CD4-positive, alpha-beta T cell treated with Interleukin-4 for 4 hours (primary cell): ENCODE measurements around the gene DLGAP5.

Experiments used
- DNase-seq: peaks from one replicate; pipeline ENCODE4 v3.0.0-alpha.2; 2020

Gene DLGAP5

DNA sequence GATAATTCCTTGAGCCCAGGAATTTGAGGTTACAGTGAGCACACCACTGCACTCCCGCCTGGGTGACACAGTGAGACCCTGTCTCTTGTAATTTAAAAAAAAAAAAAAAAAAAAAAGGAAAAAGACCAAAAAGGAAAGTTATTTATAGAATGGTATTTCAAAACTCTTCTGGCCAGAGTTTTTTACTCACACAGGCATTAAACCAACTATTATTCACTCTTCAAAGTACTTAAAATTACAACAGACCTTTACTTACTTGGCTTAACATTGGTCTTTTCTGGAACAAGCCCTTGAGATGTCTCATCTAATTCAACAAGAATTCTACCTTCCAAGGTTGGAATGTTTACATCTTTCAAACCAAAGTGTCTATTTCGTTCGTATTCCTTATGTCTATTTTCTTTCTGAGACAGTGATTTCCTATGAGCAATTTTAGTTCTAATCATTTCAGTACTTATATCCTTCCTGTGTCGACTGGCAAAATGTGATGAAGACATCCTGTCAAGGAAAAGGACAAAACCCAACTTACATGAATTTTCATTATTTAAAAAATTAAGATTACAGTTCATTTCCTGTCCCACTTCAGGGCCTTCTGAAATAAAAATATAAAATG is 2.6 kb downstream of the DLGAP5 start:
- DNase-seq = no peak

DNA sequence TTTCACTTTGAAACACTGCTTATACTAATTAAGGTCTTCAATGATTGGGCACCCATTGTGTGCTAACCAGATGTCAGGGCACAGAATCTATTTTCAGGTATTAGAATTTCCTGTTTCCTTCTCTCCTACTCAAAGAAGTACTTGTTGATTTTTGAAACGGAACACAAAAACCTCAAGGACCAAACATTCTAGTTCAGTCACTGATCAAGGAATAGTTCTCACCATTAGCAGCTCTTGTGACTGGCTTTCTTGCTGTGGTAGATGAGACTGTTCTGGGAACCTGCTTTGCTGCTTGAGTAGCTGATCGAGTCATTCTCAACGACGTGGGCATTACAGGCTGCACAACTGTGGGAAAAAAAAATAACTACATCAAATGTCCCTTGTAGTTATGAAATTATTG is 11.0 kb downstream of the DLGAP5 start:
- peak; percentile 10 for DNase-seq

DNA sequence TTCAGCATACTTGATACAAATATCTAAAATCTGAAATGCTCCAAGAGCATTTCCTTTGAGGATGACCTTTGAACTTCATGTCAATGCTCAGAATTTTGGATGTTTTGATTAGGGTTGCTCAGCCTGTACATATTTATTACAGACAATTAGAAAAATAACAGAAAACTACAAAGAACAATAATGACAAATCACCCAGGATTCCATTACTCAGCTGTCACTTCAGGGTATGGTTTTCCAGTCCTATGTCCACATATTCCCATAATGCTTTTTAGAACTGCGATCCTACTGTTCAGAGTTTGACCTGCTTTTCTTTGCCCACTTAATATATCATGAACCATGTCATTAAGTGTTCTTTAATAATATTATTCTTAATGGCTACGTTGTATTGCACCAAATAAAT is 11.4 kb downstream of the DLGAP5 start:
- DNase-seq = no peak

DNA sequence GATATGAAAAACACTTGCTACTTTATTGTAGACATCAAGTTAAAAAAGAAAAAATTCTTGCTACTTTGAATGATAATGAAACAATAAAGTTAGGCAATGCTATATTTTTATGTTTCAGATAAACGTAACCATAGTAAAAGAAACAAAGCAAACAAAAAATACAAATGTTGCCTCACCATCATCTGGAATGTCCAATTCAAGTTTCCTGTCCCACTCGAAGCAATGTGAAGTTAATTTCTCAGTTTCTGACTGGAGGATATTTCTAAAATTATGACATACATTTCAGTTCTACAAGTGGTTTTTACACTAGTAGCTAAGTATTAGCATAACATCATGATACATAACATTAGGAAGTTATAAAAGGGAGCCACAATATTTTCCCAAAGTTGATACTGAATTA is 20.9 kb downstream of the DLGAP5 start:
- no peak for DNase-seq

DNA sequence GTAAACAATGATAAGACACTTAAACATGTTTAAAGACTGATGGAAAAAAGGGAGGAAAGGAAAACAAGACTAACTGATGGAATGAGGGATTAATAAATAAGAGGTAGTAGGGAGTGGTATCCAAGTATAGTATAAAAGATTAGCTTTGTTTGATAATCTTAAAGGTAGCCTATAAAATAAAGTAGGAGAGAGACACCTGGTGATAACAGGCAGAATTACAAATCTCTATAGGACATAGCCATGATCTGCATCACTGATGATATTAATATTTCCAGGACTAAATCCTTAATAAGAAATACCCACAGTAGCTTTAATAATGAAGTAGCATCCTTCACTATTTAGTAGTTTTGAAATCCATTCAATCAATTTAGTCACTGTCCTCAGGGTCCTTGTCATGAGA is 30.4 kb downstream of the DLGAP5 start:
- DNase-seq = peak; percentile 69

DNA sequence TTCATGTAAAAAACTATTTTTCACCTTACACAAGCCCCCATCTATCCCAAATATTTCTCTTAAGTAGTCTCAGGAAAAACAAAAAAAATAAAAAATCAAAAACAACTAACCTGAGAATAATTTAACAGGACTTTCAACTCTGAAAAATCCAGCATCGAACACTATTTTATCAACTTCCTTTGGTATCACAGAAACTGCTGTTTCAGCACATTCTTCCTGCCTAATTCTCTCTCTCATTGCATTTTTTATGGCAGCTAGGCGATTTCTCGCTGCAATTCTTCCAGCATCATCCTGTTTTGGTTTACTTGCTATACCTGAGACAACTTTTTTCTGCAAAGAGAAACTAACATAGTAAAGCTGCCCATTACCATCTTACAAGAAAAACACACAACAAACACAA is 33.0 kb downstream of the DLGAP5 start:
- no peak for DNase-seq

DNA sequence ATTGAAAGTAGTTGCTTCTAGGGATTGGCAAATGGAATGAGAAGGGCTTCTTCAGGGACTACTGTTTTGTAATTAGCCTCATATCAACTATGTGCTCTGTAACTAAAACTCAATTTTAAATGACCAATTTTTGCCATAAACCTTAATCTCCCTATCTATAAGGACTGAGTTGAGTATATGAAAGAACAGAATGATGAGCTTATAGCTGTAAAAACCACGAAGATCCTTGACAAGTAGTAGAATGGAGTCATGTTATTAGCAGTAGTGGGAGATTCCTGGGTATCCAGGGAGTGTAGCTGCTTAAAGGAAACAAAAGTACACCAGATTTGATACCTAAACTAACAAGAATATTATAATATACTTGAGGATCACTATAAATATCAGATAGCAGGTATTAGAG is 34.3 kb downstream of the DLGAP5 start:
- DNase-seq = no peak

DNA sequence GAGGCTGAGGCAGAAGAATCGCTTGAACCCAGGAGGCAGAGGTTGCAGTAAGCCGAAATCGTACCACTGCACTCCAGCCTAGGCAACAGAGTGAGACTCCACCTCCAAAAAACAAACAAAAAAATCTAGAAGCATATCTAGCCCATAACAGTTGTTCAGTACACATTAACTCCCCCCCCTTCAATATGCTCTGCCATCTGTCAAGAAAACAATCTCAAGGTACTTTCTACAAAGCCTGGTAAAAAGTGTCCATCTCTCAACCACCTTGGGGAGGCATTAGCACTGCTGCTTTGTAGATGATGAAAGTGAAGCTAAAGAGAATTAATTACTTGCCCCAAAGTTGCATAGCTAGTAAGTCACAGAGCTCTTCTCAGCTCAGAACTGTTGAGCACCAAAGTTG is 37.4 kb downstream of the DLGAP5 start:
- DNase-seq = no peak

DNA sequence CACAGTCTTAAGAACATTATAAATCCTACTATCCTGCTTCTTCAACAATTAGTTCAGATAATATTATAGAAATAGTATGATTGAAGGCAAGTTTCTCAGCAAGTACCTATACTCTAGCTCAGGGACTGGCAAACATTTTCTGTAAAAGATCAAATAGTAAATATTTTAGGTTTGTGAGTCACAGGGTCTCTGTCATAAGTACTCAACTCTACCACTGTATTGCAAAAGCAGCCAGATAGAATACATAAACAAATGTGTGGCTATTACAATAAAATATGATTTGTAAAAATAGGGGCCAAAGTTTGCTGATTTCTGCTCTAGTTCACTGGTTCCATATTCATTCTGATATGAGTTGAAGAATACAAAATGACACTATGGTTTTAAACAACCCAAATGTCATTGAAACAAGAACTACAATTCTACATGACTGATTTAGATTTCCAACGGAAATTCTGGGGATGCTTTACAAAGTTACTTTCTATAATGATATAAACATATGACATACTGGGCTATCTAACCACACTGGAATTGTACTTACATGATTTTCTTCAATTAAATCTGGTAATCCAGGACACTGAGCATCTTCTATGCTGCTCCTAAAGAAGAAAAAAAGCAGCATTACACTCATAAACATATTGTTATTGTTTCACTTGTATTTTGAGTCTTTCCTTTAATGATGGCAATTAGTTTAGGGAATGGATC is 39.2 kb downstream of the DLGAP5 start:
- no peak for DNase-seq

DNA sequence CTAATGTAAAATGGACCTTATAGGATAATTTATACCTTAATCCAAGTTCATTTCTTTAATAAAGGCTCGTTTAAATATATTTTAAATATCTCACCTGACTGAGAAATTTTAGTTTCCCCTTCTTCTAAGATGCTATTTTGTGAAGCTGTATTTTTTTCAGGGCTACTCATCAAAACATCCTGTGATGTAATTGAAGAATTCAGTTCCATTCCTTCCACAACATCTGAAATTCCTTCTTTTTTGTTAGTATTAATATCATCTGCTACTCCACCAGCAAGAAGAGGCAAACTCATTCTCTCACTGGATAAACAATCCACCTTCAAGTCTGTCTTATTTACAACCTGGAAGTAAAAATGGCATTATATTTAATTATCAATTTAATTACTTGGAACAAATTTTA is 39.8 kb downstream of the DLGAP5 start:
- no peak for DNase-seq

DNA sequence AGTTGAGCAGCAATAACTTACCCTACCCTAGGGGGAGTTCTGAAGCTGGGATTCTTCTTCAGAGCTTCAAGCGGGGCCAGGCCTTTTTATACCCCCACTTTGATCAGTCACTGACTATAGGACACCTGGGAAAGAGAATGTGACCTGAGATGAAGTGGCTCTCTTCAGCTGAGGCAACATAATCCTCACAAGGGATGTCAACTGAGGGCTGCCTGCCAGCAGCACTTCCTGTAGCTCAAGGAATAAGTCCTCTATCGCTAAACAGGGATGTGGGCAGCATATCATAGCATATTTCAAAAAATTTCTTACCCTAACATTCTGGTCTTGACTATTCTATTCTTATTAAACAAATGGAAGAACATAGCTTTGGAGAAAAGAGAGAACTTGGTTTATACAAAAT is 45.0 kb downstream of the DLGAP5 start:
- no peak for DNase-seq

DNA sequence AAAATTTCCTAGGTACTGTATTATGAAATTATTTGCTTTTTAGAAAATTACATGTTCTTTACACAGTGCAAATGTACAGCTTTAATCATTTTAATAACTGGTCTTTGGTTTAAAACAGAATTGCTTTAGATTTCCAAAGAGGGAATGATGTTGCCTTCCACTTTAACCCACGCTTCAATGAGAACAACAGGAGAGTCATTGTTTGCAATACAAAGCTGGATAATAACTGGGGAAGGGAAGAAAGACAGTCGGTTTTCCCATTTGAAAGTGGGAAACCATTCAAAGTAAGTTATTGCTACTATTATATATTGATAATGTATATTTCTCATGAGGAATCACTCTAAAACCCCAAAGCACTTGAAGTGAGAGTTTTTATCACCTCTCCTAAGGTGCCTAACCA is 48.9 kb downstream of the DLGAP5 start:
- no peak for DNase-seq

DNA sequence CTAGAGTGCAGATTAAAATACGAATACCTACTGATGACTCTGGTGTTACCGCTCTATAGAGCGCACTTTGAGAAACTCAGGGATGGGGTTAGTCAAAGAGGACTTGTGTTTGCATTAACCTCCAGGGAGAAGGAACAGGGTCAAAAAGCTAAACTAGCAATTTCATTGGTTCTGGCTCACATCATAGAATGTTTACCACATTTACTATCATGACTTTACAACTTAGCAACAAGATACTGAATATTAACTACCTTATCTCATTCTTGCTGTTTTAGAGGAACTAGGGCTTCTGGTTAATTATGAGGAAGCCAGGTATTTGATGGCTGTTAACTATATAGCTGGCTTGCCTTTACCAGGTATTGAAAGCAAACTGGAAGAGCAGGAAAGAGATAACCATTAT is 49.6 kb downstream of the DLGAP5 start:
- no peak for DNase-seq

DNA sequence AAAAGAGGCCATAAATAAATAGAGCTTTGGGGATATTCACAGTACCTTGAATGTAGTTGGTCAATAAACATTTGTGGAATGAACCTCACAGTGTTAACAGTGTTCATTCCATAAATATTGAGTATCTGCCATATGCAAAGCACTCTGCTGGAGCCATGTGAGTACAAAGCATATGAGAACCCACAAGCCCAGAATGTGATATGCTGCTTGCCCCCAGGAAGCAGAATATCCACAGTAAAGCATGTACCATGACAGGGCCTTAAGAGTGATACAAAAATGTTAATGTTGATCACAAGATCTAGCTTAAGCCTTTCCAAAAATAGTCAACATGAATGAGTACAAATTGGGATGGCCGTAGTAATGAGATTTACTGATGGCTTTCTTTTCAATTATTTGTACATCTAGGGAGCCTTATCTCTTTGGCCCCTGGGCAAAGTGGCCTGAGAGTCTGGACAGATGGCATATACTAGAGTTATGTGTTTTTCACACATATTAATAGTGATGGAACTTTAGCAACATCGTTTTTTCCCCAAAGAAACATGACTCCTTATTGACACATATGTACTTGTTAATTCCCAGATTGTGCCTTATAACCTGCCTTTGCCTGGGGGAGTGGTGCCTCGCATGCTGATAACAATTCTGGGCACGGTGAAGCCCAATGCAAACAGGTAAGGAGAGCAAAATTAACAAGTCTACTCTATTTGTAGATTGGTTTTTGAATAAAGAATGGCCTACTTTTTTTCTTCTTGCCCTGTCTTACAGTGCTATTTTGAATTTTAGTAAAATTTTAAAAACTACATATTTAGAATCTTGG is 51.5 kb downstream of the DLGAP5 start:
- DNase-seq = no peak

DNA sequence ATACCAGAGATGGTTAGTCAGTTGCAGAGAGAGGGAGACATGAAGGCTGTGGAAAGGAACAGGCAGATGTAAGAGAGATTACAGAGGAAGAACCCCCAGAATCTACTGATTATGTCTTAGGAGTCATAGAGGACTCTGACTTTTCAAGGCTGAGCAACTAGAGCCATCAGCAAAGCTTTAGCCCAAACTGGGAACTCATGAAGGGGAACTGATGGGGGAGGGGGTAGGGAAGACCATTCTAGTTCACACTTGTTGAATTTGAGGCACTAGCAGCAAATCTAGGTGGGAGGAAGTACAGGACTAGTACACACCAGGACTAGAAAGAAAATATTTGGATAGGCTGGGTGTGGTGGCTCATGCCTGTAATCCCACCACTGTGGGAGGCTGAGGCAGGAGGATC is 52.2 kb downstream of the DLGAP5 start:
- no peak for DNase-seq

DNA sequence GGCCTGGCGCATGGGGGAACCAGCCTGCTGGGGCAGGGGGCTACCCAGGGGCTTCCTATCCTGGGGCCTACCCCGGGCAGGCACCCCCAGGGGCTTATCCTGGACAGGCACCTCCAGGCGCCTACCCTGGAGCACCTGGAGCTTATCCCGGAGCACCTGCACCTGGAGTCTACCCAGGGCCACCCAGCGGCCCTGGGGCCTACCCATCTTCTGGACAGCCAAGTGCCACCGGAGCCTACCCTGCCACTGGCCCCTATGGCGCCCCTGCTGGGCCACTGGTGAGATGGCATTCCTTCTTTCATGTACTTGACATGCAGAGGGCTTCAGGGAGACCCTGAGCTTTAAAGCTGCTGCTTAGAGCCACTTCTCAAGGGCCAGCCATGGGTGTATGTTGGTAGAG is 53.3 kb downstream of the DLGAP5 start:
- DNase-seq = no peak

DNA sequence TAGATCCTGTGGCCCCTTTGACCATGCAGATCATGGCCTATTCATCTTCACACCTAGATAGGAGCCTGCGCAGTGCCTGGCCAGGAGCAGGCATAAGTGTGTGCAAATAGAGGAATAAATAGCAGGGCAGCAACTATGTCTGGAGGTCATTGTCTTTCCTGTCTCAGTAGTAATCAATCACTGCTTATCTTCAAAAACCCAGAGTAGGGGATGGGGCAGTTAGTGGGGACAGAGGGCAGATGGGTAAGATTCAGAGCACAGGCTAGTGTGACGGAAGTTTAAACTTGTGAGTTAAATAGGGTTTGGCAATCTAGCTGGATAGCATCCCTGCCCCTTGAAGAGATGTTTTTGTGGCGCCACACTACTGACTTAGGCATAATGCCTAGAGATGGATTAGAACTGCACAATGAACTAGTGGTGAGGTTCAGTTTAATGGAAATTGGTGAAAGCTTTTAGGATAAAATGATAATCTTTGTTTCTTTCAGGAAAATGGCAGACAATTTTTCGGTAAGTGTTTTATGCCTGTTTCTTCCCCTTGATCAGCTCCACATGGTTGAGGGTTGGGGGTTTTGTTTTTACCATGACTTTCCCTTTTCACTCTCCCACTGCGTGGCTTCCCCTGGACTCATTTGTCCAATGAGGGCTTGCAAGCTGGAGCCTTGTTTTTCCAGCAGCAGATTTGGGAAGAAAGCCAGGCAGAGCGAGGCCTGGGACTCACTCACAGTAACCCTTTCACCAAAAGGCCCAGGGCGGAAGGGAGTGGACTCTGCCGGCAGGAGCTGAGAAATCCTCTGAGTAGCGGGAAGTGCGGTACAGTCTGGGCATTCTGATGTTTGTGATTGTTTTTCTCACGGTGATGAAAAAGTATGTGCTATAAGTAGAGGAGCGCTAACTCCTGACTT is 54.2 kb downstream of the DLGAP5 start:
- no peak for DNase-seq

DNA sequence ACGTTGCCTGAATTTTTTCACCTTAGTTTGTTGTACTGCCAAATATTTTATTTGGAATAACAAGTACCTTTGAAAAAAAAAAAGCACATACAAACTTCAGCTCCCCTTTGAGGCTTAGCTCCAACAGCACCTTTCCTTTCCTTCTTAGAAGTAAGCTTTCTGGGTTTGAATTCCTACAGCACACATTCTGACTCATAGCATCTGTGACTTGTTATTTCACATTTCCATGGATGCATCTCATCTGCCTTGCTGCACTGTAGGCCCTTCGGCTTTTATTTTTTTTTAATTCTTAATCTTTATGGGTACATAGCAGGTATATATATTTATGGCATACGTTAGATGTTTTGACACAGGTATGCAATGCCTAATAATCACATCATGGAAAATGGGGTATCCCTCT is 55.1 kb downstream of the DLGAP5 start:
- DNase-seq = no peak

DNA sequence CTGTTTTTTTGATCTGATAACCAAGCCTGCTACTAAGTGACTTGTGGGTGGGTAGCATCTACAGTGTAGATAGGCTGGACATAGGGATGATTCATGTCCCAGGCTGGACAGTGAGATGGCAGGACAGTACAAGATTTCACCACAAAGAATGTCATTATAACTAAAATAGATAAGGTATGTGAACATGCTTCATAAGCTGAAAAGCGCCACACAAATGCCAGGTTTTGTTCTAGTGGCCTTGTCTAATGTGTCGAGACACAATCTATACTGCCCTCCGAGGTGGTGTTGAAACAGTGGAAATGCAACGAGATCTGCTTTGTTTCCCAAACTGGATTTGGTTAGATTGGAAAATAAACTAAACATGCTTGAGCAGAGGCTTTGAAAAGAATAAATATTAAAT is 58.0 kb downstream of the DLGAP5 start:
- DNase-seq = no peak

DNA sequence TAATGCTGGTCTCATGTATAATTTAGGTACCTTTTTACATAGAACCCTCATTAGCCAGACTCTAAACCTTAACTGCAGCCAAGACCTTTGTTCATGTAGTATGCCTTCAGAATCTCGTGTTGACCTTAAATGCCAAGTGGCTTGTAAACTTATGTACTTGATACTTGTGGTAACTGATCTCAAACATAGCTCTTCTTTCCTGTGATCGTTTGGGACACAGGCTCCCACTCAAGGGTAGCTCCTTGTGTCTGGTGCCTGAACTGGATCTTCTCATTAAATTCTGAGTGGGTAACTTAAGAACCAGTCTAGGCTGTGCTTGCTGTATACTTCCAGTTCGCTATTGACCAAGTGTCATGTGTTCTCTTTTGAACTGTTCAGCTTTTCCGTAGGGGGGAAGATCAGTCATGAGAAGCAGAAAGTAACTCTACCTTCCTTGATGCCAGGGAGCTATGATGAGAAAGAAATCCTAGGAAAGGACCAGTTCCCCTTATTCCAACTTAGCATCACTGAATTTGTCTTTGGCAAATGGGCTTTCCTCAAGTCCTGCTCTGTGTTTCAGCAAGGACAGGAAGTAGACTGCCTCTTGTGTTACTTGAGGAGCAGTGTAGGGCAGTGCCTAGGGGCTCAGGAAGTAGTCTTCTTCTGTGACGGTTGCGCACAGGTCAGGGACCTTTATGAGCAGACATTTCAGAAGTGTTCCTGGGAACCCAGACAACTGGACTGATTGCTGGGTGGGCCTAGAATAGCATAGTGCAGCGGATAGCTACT is 59.8 kb downstream of the DLGAP5 start:
- no peak for DNase-seq

DNA sequence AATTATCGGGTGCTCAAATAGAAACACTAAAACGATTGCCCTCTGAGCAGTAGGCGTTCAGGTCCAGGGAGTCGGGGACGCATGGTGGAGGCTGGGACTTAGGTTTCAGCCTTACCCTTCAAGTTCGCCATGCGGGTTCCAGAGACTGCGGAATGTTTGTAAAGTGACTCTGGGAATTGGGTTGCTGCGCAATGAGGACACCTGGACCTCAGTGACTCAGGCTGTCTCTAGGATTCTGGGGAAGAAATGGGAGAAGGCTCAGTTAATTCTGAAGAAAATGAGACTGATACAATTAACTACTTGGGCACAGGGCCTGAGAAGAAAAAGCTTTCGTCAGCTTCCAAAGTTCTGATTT is 61.2 kb downstream of the DLGAP5 start:
- DNase-seq = no peak

DNA sequence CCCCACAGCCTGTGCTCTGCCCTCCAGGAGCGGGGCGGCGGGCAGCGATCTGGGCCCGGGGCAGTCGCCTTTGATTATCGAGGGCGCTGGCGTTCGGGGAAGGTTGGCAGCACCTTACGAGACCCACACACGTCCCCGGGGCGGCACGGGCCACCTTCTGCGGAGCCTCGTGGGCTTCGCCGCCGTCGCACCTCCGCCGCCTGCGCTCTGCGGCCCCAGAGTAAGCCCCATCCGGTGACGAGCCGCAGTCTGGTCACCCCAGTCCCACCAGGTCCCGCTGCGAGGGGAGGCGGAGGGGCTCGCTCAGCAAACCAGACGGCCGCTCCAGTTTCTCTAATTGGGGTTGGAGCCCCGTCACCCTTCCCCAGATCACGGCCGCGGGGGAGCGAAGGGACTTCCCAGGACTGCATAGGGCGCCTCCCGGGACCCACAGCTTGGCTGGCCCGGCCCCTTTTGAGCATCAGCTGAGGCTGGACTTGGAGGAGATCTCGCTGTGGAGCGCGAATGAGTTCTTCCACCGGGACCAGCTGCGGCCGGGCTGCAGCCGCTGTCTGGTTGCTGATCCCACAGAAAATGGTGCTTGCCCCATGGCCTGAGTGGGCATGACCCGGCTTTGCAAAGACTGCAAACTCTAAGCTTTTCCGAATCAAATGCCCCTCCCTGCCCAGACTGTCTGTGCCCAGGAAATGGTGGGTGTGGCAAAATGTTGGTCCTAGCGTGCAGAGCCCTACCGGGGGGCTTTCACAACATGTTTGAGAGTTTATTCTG is 61.8 kb downstream of the DLGAP5 start:
- DNase-seq = peak; percentile 67
